ENCODE results near the gene ADSL.
A peak's percentile ranks its signal among the peaks of the same experiment; 100 is the strongest.

ADSL gene

DNA sequence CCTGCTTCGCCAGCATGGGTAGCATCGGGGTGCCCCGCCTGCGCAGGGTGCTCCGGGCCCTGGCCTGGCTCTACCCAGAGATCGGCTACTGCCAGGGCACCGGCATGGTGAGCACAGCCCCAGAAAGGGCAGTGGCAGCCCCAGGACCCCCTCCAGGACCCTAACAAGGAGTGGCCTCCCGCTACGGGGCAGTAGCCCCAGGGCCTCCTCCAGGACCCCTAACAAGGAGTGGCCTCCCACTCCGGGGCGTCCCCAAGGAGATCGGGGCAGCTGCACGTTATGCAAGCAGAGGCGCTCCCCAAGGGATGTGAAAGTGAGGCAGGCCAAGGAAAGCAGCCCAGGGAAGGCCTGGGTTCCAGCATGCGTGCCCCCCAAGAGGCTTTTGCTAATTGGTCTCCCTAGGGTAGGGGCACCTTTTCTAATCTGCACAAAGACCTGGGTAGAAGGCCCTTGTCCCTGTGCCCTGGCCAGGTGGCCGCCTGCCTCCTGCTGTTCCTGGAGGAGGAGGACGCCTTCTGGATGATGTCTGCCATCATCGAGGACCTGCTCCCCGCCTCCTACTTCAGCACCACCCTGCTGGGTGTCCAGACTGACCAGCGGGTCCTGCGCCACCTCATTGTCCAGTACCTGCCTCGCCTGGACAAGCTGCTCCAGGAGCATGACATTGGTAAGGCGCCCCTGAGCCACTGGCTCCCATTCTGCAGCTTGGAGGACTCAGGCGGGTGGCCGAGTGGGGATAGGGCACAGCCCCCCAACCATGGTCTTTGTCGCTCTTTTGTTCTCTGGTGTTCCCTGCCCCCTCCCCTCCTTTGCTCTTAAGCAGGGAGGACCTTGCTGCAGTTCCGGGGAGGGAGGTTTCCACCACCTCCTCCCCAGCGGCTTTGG lies 59.1 kb downstream of the ADSL start:
- no peak for DNase-seq (ENCODE audit: low read depth)

- DNase-seq (ENCODE audit: low read depth) = no peak
Measured at GRCh38 chr22:40406063-40406890, 60.0 kb downstream of the ADSL start.

DNA sequence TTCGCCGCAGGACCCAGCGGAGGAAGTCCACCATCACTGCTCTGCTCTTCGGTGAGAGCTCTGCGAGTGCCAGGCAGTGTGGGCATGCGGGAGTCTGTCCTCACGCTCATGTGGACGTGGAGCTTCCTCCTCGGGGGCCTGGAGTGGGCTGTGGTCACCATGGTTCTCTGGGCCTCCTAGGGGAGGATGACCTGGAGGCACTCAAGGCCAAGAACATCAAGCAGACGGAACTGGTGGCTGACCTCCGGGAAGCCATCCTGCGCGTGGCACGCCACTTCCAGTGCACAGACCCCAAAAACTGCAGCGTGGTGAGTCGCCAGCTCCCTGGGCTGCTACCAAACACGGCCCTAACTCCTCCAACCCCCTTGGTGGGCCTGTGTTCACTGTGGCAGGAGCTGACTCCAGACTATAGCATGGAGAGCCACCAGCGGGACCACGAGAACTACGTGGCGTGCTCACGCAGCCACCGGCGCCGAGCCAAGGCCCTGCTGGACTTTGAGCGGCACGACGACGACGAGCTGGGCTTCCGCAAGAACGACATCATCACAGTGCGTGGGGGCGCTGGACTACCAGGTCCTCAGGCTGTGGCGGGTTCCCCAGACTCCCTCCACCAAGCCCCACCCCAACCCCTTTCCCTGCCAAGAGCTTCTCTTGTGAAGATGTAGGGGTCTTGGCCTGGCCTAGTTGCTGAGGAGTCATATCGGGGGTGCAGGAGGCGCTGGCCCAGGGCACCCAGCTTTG lies 60.9 kb downstream of the ADSL start:
- DNase-seq (ENCODE audit: low read depth) = no peak

- no peak for DNase-seq (ENCODE audit: low read depth)
Measured at GRCh38 chr22:40407831-40408717, 61.8 kb downstream of the ADSL start.

GRCh38 chr22:40408718-40409612 lies 62.7 kb downstream of the ADSL start:
- DNase-seq (ENCODE audit: low read depth) = no peak

- no peak for DNase-seq (ENCODE audit: low read depth)
Measured at GRCh38 chr22:40409613-40410113, 63.4 kb downstream of the ADSL start.

DNA sequence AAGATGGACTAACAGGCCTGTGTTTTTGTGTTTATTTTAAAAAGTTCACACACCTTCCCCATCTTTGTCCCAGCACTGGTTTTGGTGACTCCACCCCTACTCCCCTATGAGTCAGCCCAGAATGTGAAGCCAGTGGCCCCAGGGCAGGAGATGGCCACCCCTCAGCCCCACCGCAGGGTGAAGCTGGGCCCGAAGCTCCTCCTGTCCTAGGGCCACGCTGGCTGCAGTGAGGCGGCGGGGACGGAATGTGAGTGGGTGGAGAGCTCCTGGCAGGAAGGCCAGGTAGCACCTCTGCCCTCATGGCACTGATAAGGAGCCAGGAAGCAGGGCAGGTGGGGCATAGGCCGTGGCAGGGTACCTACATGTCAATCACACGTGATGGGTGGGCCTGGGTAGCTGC lies 64.0 kb downstream of the ADSL start:
- no peak for DNase-seq (ENCODE audit: low read depth)

DNA sequence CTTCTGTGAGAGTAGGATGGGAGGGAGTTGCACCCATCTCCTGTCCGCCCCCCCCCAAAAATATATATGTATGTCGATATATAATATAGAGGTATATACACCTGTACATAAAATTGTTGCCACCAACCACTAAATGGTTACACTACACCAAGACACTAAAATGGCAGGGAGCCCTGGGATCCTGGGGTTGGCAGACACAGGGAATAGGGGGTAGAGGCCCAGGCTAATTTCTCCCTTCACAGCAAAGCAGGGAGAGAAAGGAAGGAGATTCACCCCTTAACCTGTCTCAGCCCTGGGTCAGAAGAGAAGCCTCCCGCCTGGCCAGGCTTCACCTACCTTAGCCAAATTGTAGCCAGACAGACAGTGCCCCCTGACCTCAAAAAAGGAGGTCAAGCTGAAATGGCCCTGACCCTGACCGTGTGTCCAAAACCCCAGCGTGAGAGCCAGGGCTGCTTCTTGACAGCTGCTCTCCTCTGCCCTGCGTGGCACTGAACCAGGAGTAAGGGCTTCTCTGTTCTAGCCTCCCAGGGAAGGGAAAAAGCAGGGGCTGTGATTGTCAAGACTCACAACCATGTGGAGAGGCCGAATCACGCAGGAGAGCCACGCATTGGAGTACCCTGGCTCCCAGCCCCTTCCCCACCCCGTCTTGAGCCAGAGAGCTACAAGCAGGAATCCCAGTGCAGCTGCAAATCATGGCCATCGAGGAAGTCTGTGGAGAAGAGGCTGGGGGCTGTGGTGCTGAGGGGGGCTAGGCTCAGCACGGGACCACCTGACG lies 64.6 kb downstream of the ADSL start:
- no peak for DNase-seq (ENCODE audit: low read depth)

GRCh38 chr22:40411506-40411861 lies 65.2 kb downstream of the ADSL start:
- DNase-seq (ENCODE audit: low read depth) = no peak

DNA sequence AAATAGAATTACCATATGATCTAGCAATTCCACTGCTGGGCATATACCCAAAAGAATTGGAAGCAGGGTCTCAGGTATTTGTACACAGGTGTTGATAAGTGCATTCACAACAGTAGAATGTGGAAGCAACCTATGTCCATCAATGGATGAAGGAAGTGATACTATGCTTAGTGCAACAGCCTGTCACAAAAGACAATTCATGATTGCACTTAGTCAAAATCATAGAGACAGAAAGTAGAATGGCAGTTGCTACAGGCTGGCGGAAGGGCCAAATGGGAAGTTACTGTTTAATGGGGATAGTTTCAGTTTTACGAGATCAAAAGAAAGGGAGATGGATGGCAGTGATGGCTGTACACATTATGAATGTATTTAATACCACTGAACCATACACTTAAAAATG lies 66.1 kb downstream of the ADSL start:
- DNase-seq (ENCODE audit: low read depth) = no peak

DNA sequence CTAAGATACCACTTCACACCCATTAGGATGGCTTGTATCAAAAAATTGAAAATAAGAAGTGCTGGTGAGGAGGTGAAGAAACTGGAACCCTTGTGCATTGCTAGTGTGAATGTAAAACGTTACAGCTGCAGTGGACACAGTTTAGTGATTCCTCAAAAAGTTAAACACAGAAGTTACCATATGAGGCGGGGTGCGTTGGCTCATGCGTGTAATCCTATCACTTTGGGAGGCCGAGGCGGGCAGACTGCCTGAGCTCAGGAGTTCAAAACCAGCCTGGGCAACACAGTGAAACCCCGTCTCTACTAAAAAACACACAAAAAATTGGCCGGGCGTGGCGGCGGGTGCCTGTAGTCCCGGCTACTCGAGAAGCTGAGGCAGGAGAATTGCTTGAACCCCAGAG lies 67.6 kb downstream of the ADSL start:
- DNase-seq (ENCODE audit: low read depth) = no peak

GRCh38 chr22:40414311-40414710 lies 68.0 kb downstream of the ADSL start:
- peak; percentile 38 for DNase-seq (ENCODE audit: low read depth)

GRCh38 chr22:40414838-40415505 lies 68.7 kb downstream of the ADSL start:
- no peak for DNase-seq (ENCODE audit: low read depth)

- DNase-seq (ENCODE audit: low read depth) = no peak
Measured at GRCh38 chr22:40415531-40416266, 69.4 kb downstream of the ADSL start.

- no peak for DNase-seq (ENCODE audit: low read depth)
Measured at GRCh38 chr22:40416267-40416570, 69.9 kb downstream of the ADSL start.

DNA sequence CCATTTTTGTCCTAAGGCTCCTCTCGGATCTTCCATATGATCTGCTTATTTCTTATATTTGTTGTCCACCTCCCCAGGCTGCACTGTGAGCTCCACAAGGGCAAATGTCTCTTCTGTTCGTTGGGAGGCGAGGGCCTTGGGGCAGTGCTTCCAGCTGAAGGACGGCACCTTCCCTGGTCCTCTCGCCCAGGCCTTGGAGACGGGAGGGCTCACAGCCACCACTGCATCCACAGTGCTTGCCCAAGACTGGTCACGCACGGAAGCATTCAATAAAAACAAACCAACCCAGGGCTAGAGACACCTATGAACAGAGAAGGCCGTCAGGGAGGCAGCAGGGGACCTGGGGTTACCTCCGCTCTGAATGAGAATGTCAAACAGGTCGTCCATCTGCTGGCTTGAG lies 70.3 kb downstream of the ADSL start:
- no peak for DNase-seq (ENCODE audit: low read depth)

- DNase-seq (ENCODE audit: low read depth) = no peak
Measured at GRCh38 chr22:40417041-40417440, 70.7 kb downstream of the ADSL start.

GRCh38 chr22:40417881-40418280 lies 71.6 kb downstream of the ADSL start:
- DNase-seq (ENCODE audit: low read depth) = no peak

All from GM04504 (cell line).